Adipocyte (in vitro differentiated cells): ENCODE results near the gene UBXN10.

Source experiments
- DNase-seq: peaks from one replicate; pipeline ENCODE4 v3.0.0-alpha.2; 2015; ENCODE audit warnings: low read depth
- H3K27me3 ChIP-seq: replicated peaks from 2 replicates; pipeline ENCODE4 v1.7.0; 2013; ENCODE audit warnings: mild to moderate bottlenecking, low read length, moderate library complexity; ENCODE audit not compliant: control insufficient read depth, insufficient read depth
- H3K36me3 ChIP-seq: 2 replicates; pipeline ENCODE4 v1.7.0; 2013; ENCODE audit warnings: low read length, mild to moderate bottlenecking, moderate library complexity; ENCODE audit not compliant: control insufficient read depth, insufficient read depth, severe bottlenecking
- H3K4me1 ChIP-seq: 2 replicates; pipeline ENCODE4 v1.7.0; 2013; ENCODE audit warnings: mild to moderate bottlenecking, low read length, moderate library complexity; ENCODE audit not compliant: control insufficient read depth, insufficient read depth
- H3K4me3 ChIP-seq: 2 replicates; pipeline ENCODE4 v1.7.0; 2013; ENCODE audit warnings: mild to moderate bottlenecking, low read length, moderate library complexity
- H3K9ac ChIP-seq: 2 replicates; pipeline ENCODE4 v1.7.0; 2013; ENCODE audit warnings: mild to moderate bottlenecking, low read length, moderate library complexity
- H3K9me3 ChIP-seq: 2 replicates; pipeline ENCODE4 v1.7.0; 2013; ENCODE audit warnings: mild to moderate bottlenecking, low read length, moderate library complexity; ENCODE audit not compliant: control insufficient read depth

UBXN10 gene

DNA sequence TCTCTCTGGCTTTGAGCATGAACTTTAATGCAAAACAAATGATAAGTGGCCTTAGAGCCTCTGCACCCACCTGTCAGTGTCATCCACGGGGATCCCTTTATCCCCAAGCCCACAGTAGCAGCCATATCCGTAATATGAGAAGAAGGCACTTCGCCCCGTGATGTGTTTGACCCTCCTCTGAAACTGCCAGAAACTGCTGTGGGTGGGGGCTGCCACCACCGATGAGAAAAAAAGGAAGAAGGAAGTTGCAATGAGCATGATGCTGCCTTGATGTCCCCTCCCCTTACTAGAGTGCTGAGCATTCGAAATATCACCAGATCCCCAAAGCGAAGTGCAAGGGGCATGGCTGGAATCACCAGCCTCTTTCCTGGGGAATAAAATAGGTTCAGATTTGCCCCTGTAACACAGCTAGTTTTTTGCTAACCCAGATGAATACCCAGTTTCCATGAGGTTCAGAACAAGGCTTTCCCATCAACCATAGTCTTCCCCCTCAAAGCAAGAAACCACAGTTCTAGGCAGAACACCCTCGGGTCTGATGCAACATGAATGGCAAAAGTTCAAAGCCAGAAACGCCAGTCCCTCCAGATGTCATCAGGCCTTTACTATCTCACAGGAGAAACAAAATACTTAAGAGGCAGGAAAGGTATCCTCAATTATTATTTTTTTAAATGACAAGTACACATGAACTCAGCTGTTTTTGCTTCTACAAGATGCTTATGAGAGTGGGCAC is 10.8 kb upstream of the UBXN10 start:
- H3K36me3 ChIP-seq = no peaks in the 10 kb centered on the region
- peaks cover 7% of the 10 kb centered on the region for H3K4me1 ChIP-seq
- H3K27me3 ChIP-seq = peaks cover 28% of the 10 kb centered on the region
- no peak overlapping the region for H3K4me3 ChIP-seq
- no peaks in the 10 kb centered on the region for H3K9me3 ChIP-seq
- DNase-seq = no peak
- H3K9ac ChIP-seq = no peak overlapping the region

GRCh38 chr1:20178634-20179370 is 7.1 kb upstream of the UBXN10 start:
- H3K27me3 ChIP-seq = peaks cover 55% of the 10 kb centered on the region
- no peaks in the 10 kb centered on the region for H3K9me3 ChIP-seq

GRCh38 chr1:20179371-20180128 is 6.3 kb upstream of the UBXN10 start:
- H3K36me3 ChIP-seq = no peaks in the 10 kb centered on the region
- no peak overlapping the region for H3K4me3 ChIP-seq
- no peaks in the 10 kb centered on the region for H3K9me3 ChIP-seq
- H3K9ac ChIP-seq = no peak overlapping the region
- peaks cover 13% of the 10 kb centered on the region for H3K4me1 ChIP-seq
- DNase-seq = no peak
- peaks cover 61% of the 10 kb centered on the region for H3K27me3 ChIP-seq

More at GRCh38 chr1:20178634-20179370, 7.1 kb upstream of the UBXN10 start:
- DNase-seq = no peak
- H3K36me3 ChIP-seq = no peaks in the 10 kb centered on the region
- peaks cover 12% of the 10 kb centered on the region for H3K4me1 ChIP-seq
- no peak overlapping the region for H3K4me3 ChIP-seq
- H3K9ac ChIP-seq = no peak overlapping the region

DNA sequence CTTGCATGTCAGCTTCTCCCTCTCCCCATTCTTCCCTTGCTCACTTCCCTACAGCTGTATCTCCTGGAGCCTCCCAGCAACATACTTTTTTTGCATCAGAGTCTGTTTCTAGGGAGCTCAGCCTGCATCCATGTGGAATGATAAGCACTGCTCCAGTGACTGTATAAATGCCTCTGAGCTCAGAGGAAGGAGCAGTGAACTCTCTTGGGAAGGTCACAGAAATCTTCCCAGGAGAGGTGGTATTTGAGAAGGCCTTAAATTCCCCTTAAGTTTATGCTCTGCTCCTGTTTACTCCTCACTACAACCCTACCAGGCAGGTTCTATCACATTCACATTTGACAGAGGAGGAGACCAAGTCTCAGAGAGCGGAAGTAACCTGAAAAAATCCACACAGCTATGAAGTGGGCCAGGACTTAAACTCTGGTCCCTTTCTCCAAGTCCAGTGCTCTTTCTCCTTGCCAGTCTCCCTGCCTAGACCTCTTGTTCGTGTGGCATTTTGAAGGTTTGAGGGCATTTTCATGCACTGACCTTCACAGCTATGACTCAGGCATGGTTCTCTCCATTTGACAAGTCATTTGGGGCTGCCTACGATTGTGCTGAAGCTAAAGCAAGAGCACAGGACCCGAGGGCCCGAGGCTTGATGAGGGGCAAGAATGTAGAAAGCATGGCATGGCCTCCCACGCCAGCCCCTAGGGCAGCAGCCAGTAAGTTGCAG is 5.6 kb upstream of the UBXN10 start:
- Histone ChIP-seq H3K27me3 (peaks cover 68% of the 10 kb centered on the region), H3K36me3 (no peaks in the 10 kb centered on the region), H3K9me3 (no peaks in the 10 kb centered on the region), H3K4me3 (no peak overlapping the region), H3K9ac (no peak overlapping the region), H3K4me1 (peaks cover 9% of the 10 kb centered on the region)
- no peak for DNase-seq

- H3K4me3 ChIP-seq = no peak overlapping the region
- DNase-seq = no peak
- H3K36me3 ChIP-seq = no peaks in the 10 kb centered on the region
- no peak overlapping the region for H3K9ac ChIP-seq
- H3K9me3 ChIP-seq = no peaks in the 10 kb centered on the region
- H3K27me3 ChIP-seq = peaks cover 72% of the 10 kb centered on the region
- H3K4me1 ChIP-seq = peaks cover 6% of the 10 kb centered on the region
These were observed 5.1 kb upstream of the UBXN10 start for GRCh38 chr1:20180844-20181207.

GRCh38 chr1:20182415-20182814 is 3.5 kb upstream of the UBXN10 start:
- Histone ChIP-seq H3K9ac (no peak overlapping the region), H3K9me3 (no peaks in the 10 kb centered on the region), H3K4me3 (no peak overlapping the region), H3K27me3 (peaks cover 68% of the 10 kb centered on the region), H3K4me1 (peaks cover 6% of the 10 kb centered on the region), H3K36me3 (no peaks in the 10 kb centered on the region)
- DNase-seq = no peak

GRCh38 chr1:20183035-20183434 is 2.9 kb upstream of the UBXN10 start:
- H3K4me3 ChIP-seq = no peak overlapping the region
- H3K4me1 ChIP-seq = peaks cover 6% of the 10 kb centered on the region
- no peak overlapping the region for H3K9ac ChIP-seq
- H3K9me3 ChIP-seq = no peaks in the 10 kb centered on the region
- H3K36me3 ChIP-seq = no peaks in the 10 kb centered on the region
- no peak for DNase-seq
- peaks cover 72% of the 10 kb centered on the region for H3K27me3 ChIP-seq

GRCh38 chr1:20183616-20184271 is 2.2 kb upstream of the UBXN10 start:
- Histone ChIP-seq H3K9me3 (no peaks in the 10 kb centered on the region), H3K4me1 (peaks cover 6% of the 10 kb centered on the region), H3K9ac (no peak overlapping the region), H3K27me3 (peaks cover 76% of the 10 kb centered on the region), H3K36me3 (no peaks in the 10 kb centered on the region), H3K4me3 (no peak overlapping the region)
- no peak for DNase-seq

DNA sequence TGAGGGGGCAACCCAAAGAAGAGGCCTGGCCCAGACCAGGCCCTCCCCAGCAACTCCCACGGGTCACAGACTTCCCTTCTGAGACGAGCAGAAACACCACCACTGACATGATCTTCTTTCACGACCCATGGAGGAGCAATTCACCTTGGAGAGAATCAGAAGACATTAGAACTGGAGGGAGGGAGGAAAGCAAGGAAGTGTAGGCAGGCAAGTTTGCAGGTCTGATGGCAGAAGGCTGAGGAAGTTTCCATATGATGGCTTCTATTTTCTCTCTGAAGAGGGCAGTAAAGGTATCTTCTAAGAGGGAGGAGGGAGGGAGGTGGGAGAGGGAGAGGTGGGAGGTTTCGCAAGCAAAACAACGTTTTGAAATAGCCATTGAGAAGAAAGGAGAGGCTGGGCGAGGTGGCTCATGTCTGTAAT is 1.4 kb upstream of the UBXN10 start:
- Histone ChIP-seq H3K9ac (no peak overlapping the region), H3K4me3 (no peak overlapping the region), H3K9me3 (no peaks in the 10 kb centered on the region), H3K4me1 (peaks cover 6% of the 10 kb centered on the region), H3K27me3 (peaks cover 76% of the 10 kb centered on the region), H3K36me3 (no peaks in the 10 kb centered on the region)
- DNase-seq = no peak

- peaks cover 6% of the 10 kb centered on the region for H3K4me1 ChIP-seq
- H3K27me3 ChIP-seq = peaks cover 77% of the 10 kb centered on the region
- H3K9me3 ChIP-seq = no peaks in the 10 kb centered on the region
- H3K36me3 ChIP-seq = no peaks in the 10 kb centered on the region
- H3K4me3 ChIP-seq = no peak overlapping the region
- no peak overlapping the region for H3K9ac ChIP-seq
- no peak for DNase-seq
These were observed 681 bp upstream of the UBXN10 start for GRCh38 chr1:20184997-20185833.
